HEK293 (cell line): Measurements from ENCODE around the gene C2orf80.

Experiments
- CTCF ChIA-PET: fragments of 350-600 bp; formaldehyde crosslinking; extraction: SDS; loops from one replicate; lab custom pipeline; 2021; ENCODE audit warnings: antibody characterized with exemption; lab: Yijun Ruan, JAX
- POLR2A ChIA-PET: fragments of 300-600 bp; formaldehyde crosslinking; extraction: SDS; loops from one replicate; lab custom pipeline; 2020; ENCODE audit warnings: antibody characterized with exemption, inconsistent platforms; lab: Yijun Ruan, JAX
- H3K27ac ChIP-seq: fragments of 200-500 bp; sonication (Bioruptor generic); 2 replicates; pipeline ENCODE4 v1.5.1; 2014; ENCODE audit warnings: low read depth, low read length, control low read depth, inconsistent platforms; ENCODE audit errors: extremely low read depth
- H3K36me3 ChIP-seq, 2 experiments: fragments of 200-500 bp in 1 of 2; sonication (Bioruptor generic) in 1 of 2; 1 replicate in 1 of 2; 2 replicates in 1 of 2; pipeline ENCODE4 v1.5.1; 2014 to 2017; ENCODE audit warnings: inconsistent platforms in 2 of 2, low read length in 2 of 2; ENCODE audit not compliant: control insufficient read depth in 2 of 2, insufficient read depth in 1 of 2
- H3K4me1 ChIP-seq: fragments of 200-500 bp; sonication (Bioruptor generic); 2 replicates; pipeline ENCODE4 v1.5.1; 2014; ENCODE audit warnings: mild to moderate bottlenecking, low read length, inconsistent platforms; ENCODE audit not compliant: control insufficient read depth, insufficient read depth
- H3K4me3 ChIP-seq: 2 replicates; pipeline ENCODE4 v1.5.1; 2011; ENCODE audit warnings: low read depth, mild to moderate bottlenecking, control low read depth, low read length, moderate library complexity
- H3K9me3 ChIP-seq: fragments of 200-500 bp; sonication (Bioruptor generic); 2 replicates; pipeline ENCODE4 v1.5.1; 2014; ENCODE audit warnings: low read depth, low read length, inconsistent platforms; ENCODE audit not compliant: control insufficient read depth, insufficient read depth
- GLI2 ChIP-seq: fragments of 450-650 bp; formaldehyde crosslinking; IDR thresholded peaks from 2 replicates; pipeline ENCODE4; 2017; ENCODE audit warnings: missing biosample characterization, missing genetic modification characterization, low read depth, borderline replicate concordance
- GLI4 ChIP-seq: fragments of 450-650 bp; formaldehyde crosslinking; IDR thresholded peaks from 2 replicates; pipeline ENCODE4 v1.5.1; 2016; ENCODE audit warnings: missing biosample characterization, missing genetic modification characterization
- GLIS1 ChIP-seq: fragments of 450-650 bp; formaldehyde crosslinking; IDR thresholded peaks from 2 replicates; pipeline ENCODE4 v1.5.1; 2016; ENCODE audit warnings: missing biosample characterization, missing genetic modification characterization
- HOXC10 ChIP-seq: sonication (generic); formaldehyde crosslinking; IDR thresholded peaks from 2 replicates; pipeline ENCODE4 v1.8.1; 2023; ENCODE audit warnings: mild to moderate bottlenecking, missing genetic modification reagents
- REPIN1 ChIP-seq: fragments of 450-650 bp; formaldehyde crosslinking; IDR thresholded peaks from 2 replicates; pipeline ENCODE4 v1.5.1; 2017; ENCODE audit warnings: missing biosample characterization, missing genetic modification characterization, low read depth
- SCRT1 ChIP-seq: fragments of 450-650 bp; formaldehyde crosslinking; IDR thresholded peaks from 2 replicates; pipeline ENCODE4 v1.5.1; 2016; ENCODE audit warnings: missing biosample characterization, missing genetic modification characterization, borderline replicate concordance
- ZFP37 ChIP-seq: fragments of 450-650 bp; formaldehyde crosslinking; IDR thresholded peaks from 2 replicates; pipeline ENCODE4 v1.5.1; 2016; ENCODE audit warnings: missing biosample characterization, missing genetic modification characterization
- ZNF155 ChIP-seq: fragments of 450-650 bp; formaldehyde crosslinking; IDR thresholded peaks from 2 replicates; pipeline ENCODE4 v1.5.1; 2016; ENCODE audit warnings: missing biosample characterization, missing genetic modification characterization
- ZNF169 ChIP-seq: fragments of 450-650 bp; formaldehyde crosslinking; IDR thresholded peaks from 2 replicates; pipeline ENCODE4 v1.5.1; 2016; ENCODE audit warnings: missing biosample characterization, missing genetic modification characterization
- ZNF184 ChIP-seq: fragments of 450-650 bp; IDR thresholded peaks from 2 replicates; pipeline ENCODE4 v1.5.1; 2018; ENCODE audit warnings: missing biosample characterization, mild to moderate bottlenecking, missing genetic modification characterization
- ZNF239 ChIP-seq: fragments of 450-650 bp; formaldehyde crosslinking; IDR thresholded peaks from 2 replicates; pipeline ENCODE4 v1.5.1; 2016; ENCODE audit warnings: missing biosample characterization, missing genetic modification characterization
- ZNF248 ChIP-seq: fragments of 450-650 bp; formaldehyde crosslinking; IDR thresholded peaks from 2 replicates; pipeline ENCODE4 v1.5.1; 2017; ENCODE audit warnings: missing biosample characterization, missing genetic modification characterization
- ZNF433 ChIP-seq: fragments of 450-650 bp; formaldehyde crosslinking; IDR thresholded peaks from 2 replicates; pipeline ENCODE4 v1.5.1; 2016; ENCODE audit warnings: missing biosample characterization, missing genetic modification characterization, low read depth
- ZNF521 ChIP-seq: fragments of 450-650 bp; formaldehyde crosslinking; IDR thresholded peaks from 2 replicates; pipeline ENCODE4 v1.5.1; 2017; ENCODE audit warnings: missing biosample characterization, mild to moderate bottlenecking, missing genetic modification characterization
- ZNF560 ChIP-seq: fragments of 450-650 bp; formaldehyde crosslinking; IDR thresholded peaks from 2 replicates; pipeline ENCODE4 v1.5.1; 2017; ENCODE audit warnings: missing biosample characterization, missing genetic modification characterization, borderline replicate concordance
- ZNF571 ChIP-seq: fragments of 450-650 bp; formaldehyde crosslinking; IDR thresholded peaks from 2 replicates; pipeline ENCODE4 v1.5.0; 2017; ENCODE audit warnings: missing biosample characterization, missing genetic modification characterization
- ZNF600 ChIP-seq: fragments of 450-650 bp; formaldehyde crosslinking; IDR thresholded peaks from 2 replicates; pipeline ENCODE4 v1.5.1; 2016; ENCODE audit warnings: missing biosample characterization, missing genetic modification characterization
- ZNF777 ChIP-seq: fragments of 450-650 bp; formaldehyde crosslinking; IDR thresholded peaks from 2 replicates; pipeline ENCODE4 v1.5.1; 2017; ENCODE audit warnings: missing biosample characterization, missing genetic modification characterization, borderline replicate concordance
- ZNF830 ChIP-seq: fragments of 450-650 bp; IDR thresholded peaks from 2 replicates; pipeline ENCODE4 v1.5.0; 2018; ENCODE audit warnings: missing biosample characterization, missing genetic modification characterization, low read depth, mild to moderate bottlenecking, moderate library complexity
- TF ChIP-seq, protein P1 (sequence below): fragments of 450-650 bp; formaldehyde crosslinking; IDR thresholded peaks from 2 replicates; pipeline ENCODE4 v1.5.1; 2016; ENCODE audit warnings: missing biosample characterization, missing genetic modification characterization, borderline replicate concordance
- TF ChIP-seq, protein P2 (sequence below): fragments of 450-650 bp; formaldehyde crosslinking; IDR thresholded peaks from 2 replicates; pipeline ENCODE4 v1.5.1; 2016; ENCODE audit warnings: missing biosample characterization, missing genetic modification characterization, low read depth
- TF ChIP-seq, protein P3 (sequence below): fragments of 450-650 bp; formaldehyde crosslinking; IDR thresholded peaks from 2 replicates; pipeline ENCODE4 v1.5.0; 2017; ENCODE audit warnings: missing biosample characterization, missing genetic modification characterization, borderline replicate concordance
- TF ChIP-seq, protein P4 (sequence below): fragments of 450-650 bp; formaldehyde crosslinking; IDR thresholded peaks from 2 replicates; pipeline ENCODE4 v1.5.1; 2017; ENCODE audit warnings: missing biosample characterization, missing genetic modification characterization

C2orf80 gene

DNA sequence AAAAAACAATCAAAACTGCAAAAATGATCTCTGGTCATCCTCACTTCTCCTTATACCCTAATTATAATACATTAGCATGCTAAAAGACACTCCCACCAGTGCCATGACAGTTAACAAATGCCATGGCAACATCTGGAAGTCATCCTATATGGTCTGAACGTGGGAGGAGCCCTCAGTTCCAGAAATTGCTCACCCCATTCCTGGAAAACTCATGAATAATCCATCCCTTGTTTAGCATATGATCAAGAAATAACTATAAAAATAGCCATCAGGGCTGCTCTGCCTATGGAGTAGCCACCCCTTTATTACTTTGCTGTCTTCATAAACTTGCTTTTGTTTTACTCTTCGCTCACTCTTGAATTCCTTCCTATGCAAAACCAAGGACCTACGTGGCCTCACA lies 5.7 kb upstream of the C2orf80 start:
- no peaks in the 10 kb centered on the region for H3K9me3 ChIP-seq
- TF ChIP-seq REPIN1 (tag by site-specific recombination) (no peak), GLI2 (tag by site-specific recombination) (no peak), ZFP37 (no peak), ZNF600 (tag by site-specific recombination) (no peak)
- no peak overlapping the region for H3K27ac ChIP-seq
- ChIA-PET POLR2A (no interaction called here), CTCF (no interaction called here)
- H3K4me3 ChIP-seq, result no peak overlapping the region
- no peaks in the 10 kb centered on the region for H3K36me3 ChIP-seq
- H3K4me1 ChIP-seq, result no peaks in the 10 kb centered on the region

DNA sequence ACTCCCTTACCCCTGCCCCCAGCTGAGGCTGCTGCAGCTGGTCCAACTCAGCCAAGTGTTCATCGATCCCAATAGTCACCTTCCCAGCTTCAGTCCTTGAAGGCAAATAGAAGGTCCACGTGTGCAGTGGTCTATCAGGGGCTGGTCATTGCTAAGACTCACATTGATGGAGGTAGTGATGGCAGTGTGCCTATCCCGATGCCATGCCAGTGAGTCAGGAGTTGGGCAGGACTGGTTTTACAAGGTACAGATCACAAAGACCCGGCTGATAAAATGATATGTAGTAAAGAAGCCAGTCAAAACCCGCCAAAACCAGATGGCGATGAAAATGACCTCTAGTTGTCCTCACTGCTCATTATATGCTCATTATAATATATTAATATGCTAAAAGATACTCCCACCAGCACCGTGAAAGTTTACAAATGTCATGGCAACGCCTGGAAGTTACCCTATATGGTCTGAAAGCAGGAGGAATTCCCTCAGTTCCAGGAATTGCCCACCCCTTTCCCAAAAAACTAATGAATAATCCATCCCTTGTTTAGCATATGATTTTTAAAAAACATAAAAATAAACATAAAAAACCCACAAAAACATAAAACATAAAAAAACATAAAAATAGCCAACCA lies 2.9 kb upstream of the C2orf80 start:
- ChIA-PET POLR2A (no interaction called here), CTCF (interaction anchor here (0.6 to 2.3 kb wide), 2 partner anchors 17 to 548 kb away, joined by 4 to 10 read pairs; no protein-coding TSS in a partner anchor)
- H3K4me1 ChIP-seq, result no peaks in the 10 kb centered on the region
- no peak overlapping the region for H3K27ac ChIP-seq
- no peak overlapping the region for H3K4me3 ChIP-seq
- TF ChIP-seq ZNF777 (tag by site-specific recombination) (no peak), ZNF184 (tag by site-specific recombination) (no peak), GLIS1 (tag by site-specific recombination) (no peak), SCRT1 (tag by site-specific recombination) (no peak), ZNF239 (tag by site-specific recombination) (no peak), ZNF571 (tag by site-specific recombination) (no peak), ZNF169 (no peak), HOXC10 (CRISPR knock-in tag) (no peak), ZNF560 (no peak), GLI4 (tag by site-specific recombination) (no peak), ZNF248 (tag by site-specific recombination) (no peak), ZNF433 (tag by site-specific recombination) (no peak), ZNF830 (tag by site-specific recombination) (no peak), ZNF155 (no peak), ZNF521 (no peak)
- TF ChIP-seq, protein P1, sequence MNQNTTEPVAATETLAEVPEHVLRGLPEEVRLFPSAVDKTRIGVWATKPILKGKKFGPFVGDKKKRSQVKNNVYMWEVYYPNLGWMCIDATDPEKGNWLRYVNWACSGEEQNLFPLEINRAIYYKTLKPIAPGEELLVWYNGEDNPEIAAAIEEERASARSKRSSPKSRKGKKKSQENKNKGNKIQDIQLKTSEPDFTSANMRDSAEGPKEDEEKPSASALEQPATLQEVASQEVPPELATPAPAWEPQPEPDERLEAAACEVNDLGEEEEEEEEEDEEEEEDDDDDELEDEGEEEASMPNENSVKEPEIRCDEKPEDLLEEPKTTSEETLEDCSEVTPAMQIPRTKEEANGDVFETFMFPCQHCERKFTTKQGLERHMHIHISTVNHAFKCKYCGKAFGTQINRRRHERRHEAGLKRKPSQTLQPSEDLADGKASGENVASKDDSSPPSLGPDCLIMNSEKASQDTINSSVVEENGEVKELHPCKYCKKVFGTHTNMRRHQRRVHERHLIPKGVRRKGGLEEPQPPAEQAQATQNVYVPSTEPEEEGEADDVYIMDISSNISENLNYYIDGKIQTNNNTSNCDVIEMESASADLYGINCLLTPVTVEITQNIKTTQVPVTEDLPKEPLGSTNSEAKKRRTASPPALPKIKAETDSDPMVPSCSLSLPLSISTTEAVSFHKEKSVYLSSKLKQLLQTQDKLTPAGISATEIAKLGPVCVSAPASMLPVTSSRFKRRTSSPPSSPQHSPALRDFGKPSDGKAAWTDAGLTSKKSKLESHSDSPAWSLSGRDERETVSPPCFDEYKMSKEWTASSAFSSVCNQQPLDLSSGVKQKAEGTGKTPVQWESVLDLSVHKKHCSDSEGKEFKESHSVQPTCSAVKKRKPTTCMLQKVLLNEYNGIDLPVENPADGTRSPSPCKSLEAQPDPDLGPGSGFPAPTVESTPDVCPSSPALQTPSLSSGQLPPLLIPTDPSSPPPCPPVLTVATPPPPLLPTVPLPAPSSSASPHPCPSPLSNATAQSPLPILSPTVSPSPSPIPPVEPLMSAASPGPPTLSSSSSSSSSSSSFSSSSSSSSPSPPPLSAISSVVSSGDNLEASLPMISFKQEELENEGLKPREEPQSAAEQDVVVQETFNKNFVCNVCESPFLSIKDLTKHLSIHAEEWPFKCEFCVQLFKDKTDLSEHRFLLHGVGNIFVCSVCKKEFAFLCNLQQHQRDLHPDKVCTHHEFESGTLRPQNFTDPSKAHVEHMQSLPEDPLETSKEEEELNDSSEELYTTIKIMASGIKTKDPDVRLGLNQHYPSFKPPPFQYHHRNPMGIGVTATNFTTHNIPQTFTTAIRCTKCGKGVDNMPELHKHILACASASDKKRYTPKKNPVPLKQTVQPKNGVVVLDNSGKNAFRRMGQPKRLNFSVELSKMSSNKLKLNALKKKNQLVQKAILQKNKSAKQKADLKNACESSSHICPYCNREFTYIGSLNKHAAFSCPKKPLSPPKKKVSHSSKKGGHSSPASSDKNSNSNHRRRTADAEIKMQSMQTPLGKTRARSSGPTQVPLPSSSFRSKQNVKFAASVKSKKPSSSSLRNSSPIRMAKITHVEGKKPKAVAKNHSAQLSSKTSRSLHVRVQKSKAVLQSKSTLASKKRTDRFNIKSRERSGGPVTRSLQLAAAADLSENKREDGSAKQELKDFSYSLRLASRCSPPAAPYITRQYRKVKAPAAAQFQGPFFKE (tag by site-specific recombination), result no peak
- TF ChIP-seq, protein P2, sequence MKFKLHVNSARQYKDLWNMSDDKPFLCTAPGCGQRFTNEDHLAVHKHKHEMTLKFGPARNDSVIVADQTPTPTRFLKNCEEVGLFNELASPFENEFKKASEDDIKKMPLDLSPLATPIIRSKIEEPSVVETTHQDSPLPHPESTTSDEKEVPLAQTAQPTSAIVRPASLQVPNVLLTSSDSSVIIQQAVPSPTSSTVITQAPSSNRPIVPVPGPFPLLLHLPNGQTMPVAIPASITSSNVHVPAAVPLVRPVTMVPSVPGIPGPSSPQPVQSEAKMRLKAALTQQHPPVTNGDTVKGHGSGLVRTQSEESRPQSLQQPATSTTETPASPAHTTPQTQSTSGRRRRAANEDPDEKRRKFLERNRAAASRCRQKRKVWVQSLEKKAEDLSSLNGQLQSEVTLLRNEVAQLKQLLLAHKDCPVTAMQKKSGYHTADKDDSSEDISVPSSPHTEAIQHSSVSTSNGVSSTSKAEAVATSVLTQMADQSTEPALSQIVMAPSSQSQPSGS (tag by site-specific recombination), result no peak
- TF ChIP-seq, protein P3, sequence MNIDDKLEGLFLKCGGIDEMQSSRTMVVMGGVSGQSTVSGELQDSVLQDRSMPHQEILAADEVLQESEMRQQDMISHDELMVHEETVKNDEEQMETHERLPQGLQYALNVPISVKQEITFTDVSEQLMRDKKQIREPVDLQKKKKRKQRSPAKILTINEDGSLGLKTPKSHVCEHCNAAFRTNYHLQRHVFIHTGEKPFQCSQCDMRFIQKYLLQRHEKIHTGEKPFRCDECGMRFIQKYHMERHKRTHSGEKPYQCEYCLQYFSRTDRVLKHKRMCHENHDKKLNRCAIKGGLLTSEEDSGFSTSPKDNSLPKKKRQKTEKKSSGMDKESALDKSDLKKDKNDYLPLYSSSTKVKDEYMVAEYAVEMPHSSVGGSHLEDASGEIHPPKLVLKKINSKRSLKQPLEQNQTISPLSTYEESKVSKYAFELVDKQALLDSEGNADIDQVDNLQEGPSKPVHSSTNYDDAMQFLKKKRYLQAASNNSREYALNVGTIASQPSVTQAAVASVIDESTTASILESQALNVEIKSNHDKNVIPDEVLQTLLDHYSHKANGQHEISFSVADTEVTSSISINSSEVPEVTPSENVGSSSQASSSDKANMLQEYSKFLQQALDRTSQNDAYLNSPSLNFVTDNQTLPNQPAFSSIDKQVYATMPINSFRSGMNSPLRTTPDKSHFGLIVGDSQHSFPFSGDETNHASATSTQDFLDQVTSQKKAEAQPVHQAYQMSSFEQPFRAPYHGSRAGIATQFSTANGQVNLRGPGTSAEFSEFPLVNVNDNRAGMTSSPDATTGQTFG (tag by site-specific recombination), result no peak
- TF ChIP-seq, protein P4, sequence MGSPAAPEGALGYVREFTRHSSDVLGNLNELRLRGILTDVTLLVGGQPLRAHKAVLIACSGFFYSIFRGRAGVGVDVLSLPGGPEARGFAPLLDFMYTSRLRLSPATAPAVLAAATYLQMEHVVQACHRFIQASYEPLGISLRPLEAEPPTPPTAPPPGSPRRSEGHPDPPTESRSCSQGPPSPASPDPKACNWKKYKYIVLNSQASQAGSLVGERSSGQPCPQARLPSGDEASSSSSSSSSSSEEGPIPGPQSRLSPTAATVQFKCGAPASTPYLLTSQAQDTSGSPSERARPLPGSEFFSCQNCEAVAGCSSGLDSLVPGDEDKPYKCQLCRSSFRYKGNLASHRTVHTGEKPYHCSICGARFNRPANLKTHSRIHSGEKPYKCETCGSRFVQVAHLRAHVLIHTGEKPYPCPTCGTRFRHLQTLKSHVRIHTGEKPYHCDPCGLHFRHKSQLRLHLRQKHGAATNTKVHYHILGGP (tag by site-specific recombination), result no peak
- no peaks in the 10 kb centered on the region for H3K9me3 ChIP-seq
- H3K36me3 ChIP-seq, result no peaks in the 10 kb centered on the region
